Activated CD4-positive, alpha-beta T cell treated with anti-CD3 and anti-CD28 coated beads, Interleukin-2, amount 10 ng/mL, durations not matched to agents 7 days and 5 days (primary cell): ENCODE data around the gene ARHGAP26. TPM values are rescaled to one million over a fixed set of nuclear protein-coding genes. Genes with fewer than 3 reads are reported as not detected.
"Not testable (repeated sequence)": the region's sequence is repeated elsewhere in the genome, so short reads cannot be mapped to it uniquely, and the experiment has no call there.

Experiments used
- CTCF ChIA-PET: fragments of 350-600 bp; sonication (Branson Sonifier 250); formaldehyde crosslinking; loops from one replicate; lab custom pipeline; 2021; ENCODE audit warnings: antibody characterized with exemption; lab: Charles Lee
- POLR2A ChIA-PET: fragments of 350-600 bp; sonication (Branson Sonifier 250); formaldehyde crosslinking; loops from one replicate; lab custom pipeline; 2021; ENCODE audit warnings: antibody characterized with exemption; lab: Charles Lee
- DNase-seq: peaks from one replicate; pipeline ENCODE4 v3.0.0-alpha.2; 2020
- H3K27ac Mint-ChIP-seq: one replicate; pipeline ENCODE4 v1.8.0; 2021; ENCODE audit warnings: mild to moderate bottlenecking, moderate library complexity, mixed read lengths
- H3K27me3 Mint-ChIP-seq: one replicate; pipeline ENCODE4 v1.8.0; 2021; ENCODE audit warnings: mixed read lengths
- H3K36me3 Mint-ChIP-seq: one replicate; pipeline ENCODE4 v1.8.0; 2021; ENCODE audit warnings: low read depth, mixed read lengths
- H3K4me1 Mint-ChIP-seq: one replicate; pipeline ENCODE4 v1.8.0; 2021; ENCODE audit warnings: mixed read lengths
- H3K4me3 Mint-ChIP-seq: one replicate; pipeline ENCODE4 v1.8.0; 2021; ENCODE audit warnings: mild to moderate bottlenecking, moderate library complexity, mixed read lengths
- H3K9me3 Mint-ChIP-seq: one replicate; pipeline ENCODE4 v1.8.0; 2021; ENCODE audit warnings: mixed read lengths
- total RNA-seq, 2 experiments: library from RNA; stranded (reverse); gene quantifications; one replicate each; pipeline ENCODE4 v1.2.3, GENCODE V29; 2021

The ARHGAP26 gene
- total RNA-seq, 2 experiments from 2014 or later = 21.0 to 21.5 TPM

- H3K4me1 Mint-ChIP-seq, POLR2A ChIA-PET, H3K36me3 Mint-ChIP-seq, H3K4me3 Mint-ChIP-seq, CTCF ChIA-PET, H3K27ac Mint-ChIP-seq, H3K27me3 Mint-ChIP-seq, DNase-seq, H3K9me3 Mint-ChIP-seq: not testable (repeated sequence)
These were observed 324.4 kb downstream of the ARHGAP26 start for GRCh38 chr5:143094608-143095007.

GRCh38 chr5:143101121-143101520, 330.9 kb downstream of the ARHGAP26 start:
- H3K9me3 Mint-ChIP-seq = no peaks in the 10 kb centered on the region
- POLR2A ChIA-PET = no interaction called here
- peak; percentile 22 for DNase-seq

DNA sequence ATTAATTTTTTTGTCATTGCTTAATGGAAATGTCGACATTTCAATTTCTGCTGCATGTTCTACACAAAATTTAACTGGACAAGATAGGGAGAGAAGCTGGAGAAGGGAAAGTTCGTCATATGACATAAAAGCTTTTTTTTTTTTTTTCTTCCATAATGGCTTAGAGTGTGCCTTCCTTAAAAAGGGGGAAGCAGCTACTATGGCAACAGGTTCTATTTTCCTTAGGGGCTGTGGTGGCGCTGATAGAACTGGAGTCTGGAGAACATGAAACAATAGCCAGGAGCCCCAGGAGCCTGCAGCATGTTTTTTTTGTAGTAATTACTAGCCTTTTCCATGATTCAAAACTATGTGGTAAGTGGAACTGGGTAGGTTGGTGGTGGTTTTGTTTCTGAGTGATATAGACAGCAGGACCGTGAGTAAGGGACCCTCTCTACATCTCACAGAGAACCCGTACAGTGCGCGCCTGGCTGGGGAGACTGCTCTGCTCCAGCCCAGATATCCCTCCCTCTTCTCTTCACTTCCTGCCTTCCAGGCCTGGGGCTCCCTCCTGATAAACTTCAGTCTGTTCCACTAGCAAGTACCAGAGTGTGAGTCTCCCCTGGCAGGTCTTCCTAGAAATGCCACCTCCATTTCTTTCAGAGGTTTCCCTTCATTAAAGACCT, 331.7 kb downstream of the ARHGAP26 start:
- H3K27me3 Mint-ChIP-seq = no peaks in the 10 kb centered on the region
- H3K9me3 Mint-ChIP-seq = no peaks in the 10 kb centered on the region
- DNase-seq = no peak
- ChIA-PET POLR2A (no interaction called here), CTCF (interaction anchor here (0.8 to 1.5 kb wide), 5 partner anchors 10 to 656 kb away, joined by 3 read pairs; no protein-coding TSS in a partner anchor)
- peaks cover 33% of the 10 kb centered on the region for H3K4me1 Mint-ChIP-seq
- H3K27ac Mint-ChIP-seq = peak overlapping the region; percentile 84
- H3K4me3 Mint-ChIP-seq = no peak overlapping the region
- H3K36me3 Mint-ChIP-seq = peaks cover 15% of the 10 kb centered on the region

More at GRCh38 chr5:143101121-143101520, 330.9 kb downstream of the ARHGAP26 start:
- H3K4me3 Mint-ChIP-seq = peak overlapping the region; percentile 36
- H3K27me3 Mint-ChIP-seq = no peaks in the 10 kb centered on the region
- CTCF ChIA-PET = interaction anchor here (1.0 to 1.5 kb wide), 3 partner anchors 17 to 55 kb away, joined by 3 read pairs; no protein-coding TSS in a partner anchor
- peaks cover 15% of the 10 kb centered on the region for H3K36me3 Mint-ChIP-seq
- H3K27ac Mint-ChIP-seq = peak overlapping the region; percentile 84
- peaks cover 33% of the 10 kb centered on the region for H3K4me1 Mint-ChIP-seq

- no peak for DNase-seq
- ChIA-PET CTCF (interaction anchor here (0.8 to 1.0 kb wide), 2 partner anchors 10 to 656 kb away, joined by 3 read pairs; no protein-coding TSS in a partner anchor), POLR2A (no interaction called here)
- peaks cover 15% of the 10 kb centered on the region for H3K36me3 Mint-ChIP-seq
- H3K27me3 Mint-ChIP-seq = no peaks in the 10 kb centered on the region
- peaks cover 33% of the 10 kb centered on the region for H3K4me1 Mint-ChIP-seq
- H3K27ac Mint-ChIP-seq = peak overlapping the region; percentile 36
- no peaks in the 10 kb centered on the region for H3K9me3 Mint-ChIP-seq
- H3K4me3 Mint-ChIP-seq = no peak overlapping the region
These were observed 332.2 kb downstream of the ARHGAP26 start for GRCh38 chr5:143102411-143102810.

DNA sequence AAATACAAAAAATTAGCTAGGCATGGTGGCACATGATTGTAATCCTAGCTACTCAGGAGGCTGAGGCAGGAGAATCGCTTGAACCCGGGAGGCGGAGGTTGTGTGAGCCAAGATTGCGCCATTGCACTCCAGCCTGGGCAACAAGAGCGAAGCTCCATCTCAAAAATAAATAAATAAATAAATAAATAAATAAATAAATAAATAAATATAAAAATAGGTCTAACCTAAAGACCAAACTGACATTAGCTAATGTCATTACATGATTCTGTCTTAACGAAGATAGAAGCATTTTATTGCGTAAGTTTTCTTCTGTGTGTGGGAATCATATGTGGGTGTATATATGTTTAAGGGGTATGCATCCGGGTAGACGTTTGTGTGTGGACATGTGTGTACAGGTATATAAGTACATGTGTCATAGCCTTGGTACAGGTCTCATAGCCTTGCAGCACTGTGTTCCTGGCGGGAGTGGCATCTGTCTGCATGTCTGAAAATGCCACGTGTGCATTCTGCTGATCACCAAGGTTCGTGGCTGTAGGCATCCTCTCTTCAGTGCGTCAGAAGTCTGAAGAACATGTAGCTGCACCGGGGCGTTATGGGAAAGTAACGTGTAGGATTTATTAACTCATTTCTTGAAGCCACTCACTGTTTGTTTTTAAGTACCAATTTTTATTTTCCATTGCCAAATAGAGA, 335.2 kb downstream of the ARHGAP26 start:
- no peak for DNase-seq
- POLR2A ChIA-PET = no interaction called here
- no peaks in the 10 kb centered on the region for H3K9me3 Mint-ChIP-seq

DNA sequence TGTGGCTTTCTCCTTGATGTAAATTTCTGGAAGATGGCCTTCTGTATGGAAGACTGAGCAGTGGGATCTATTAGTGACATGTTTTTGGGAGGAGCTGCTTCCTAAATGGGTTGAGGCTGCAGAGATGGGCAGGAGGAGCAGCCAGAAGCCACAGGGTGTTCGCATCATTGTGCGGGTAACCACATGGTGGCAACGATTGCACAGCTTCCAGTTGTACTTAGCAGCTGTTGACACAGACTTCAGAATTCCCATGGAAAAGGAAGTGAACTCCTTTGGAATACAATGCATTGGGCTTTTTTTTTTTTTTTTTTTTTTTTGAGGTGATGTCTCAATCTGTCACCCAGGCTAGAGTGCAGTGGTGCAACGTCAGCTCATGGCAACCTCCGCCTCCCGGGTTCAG, 336.0 kb downstream of the ARHGAP26 start:
- Mint-ChIP-seq H3K36me3 (peaks cover 12% of the 10 kb centered on the region), H3K27me3 (no peaks in the 10 kb centered on the region), H3K27ac (no peak overlapping the region), H3K9me3 (no peaks in the 10 kb centered on the region), H3K4me3 (no peak overlapping the region), H3K4me1 (peaks cover 19% of the 10 kb centered on the region)
- no peak for DNase-seq
- POLR2A ChIA-PET = no interaction called here
- CTCF ChIA-PET = interaction anchor here (0.7 kb wide), 1 partner anchor 14 kb away, joined by 3 read pairs; no protein-coding TSS in a partner anchor

More for the DNA sequence above, 335.2 kb downstream of the ARHGAP26 start:
- no peak overlapping the region for H3K27ac Mint-ChIP-seq
- H3K4me1 Mint-ChIP-seq = peaks cover 27% of the 10 kb centered on the region
- peaks cover 12% of the 10 kb centered on the region for H3K36me3 Mint-ChIP-seq
- CTCF ChIA-PET = interaction anchor here (0.7 to 0.8 kb wide), 2 partner anchors 56 to 102 kb away, joined by 4 to 5 read pairs; no protein-coding TSS in a partner anchor
- H3K27me3 Mint-ChIP-seq = no peaks in the 10 kb centered on the region
- no peak overlapping the region for H3K4me3 Mint-ChIP-seq

DNA sequence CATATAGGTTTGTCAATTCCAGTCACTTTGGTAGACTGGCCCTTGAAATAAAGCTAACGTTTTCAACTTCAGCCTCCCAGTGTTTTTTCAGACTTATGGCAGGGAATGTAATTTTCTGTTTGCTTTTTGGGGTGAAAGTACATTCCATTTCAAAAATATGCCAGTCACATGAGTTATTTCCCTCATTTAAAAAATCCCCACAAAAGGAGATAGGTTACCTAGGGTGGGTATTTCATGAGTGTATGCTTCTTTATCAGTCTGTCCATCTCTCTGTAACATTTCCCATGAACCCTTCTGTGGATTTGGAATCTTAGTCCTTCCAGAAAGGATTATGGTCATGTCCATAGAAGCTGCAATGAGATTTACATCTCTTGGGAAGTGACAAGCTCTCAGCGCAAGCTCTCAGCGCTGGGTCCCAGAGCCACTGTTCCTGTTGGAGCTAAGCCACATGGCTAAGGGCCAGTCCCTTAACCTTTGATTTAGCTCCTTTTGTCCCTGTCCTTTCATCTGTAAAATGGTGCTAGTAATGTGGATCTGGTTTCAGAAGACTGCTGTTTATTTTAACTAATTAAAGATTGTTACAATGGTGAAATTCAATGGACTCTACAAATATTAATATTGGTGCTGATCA, 338.4 kb downstream of the ARHGAP26 start:
- Mint-ChIP-seq H3K4me3 (no peak overlapping the region), H3K4me1 (peaks cover 6% of the 10 kb centered on the region), H3K9me3 (no peaks in the 10 kb centered on the region), H3K27me3 (no peaks in the 10 kb centered on the region), H3K27ac (no peak overlapping the region), H3K36me3 (peaks cover 3% of the 10 kb centered on the region)
- CTCF ChIA-PET = interaction anchor here (0.7 to 1.5 kb wide), 3 partner anchors 11 to 242 kb away, joined by 3 read pairs; no protein-coding TSS in a partner anchor
- POLR2A ChIA-PET = no interaction called here
- DNase-seq = no peak

DNA sequence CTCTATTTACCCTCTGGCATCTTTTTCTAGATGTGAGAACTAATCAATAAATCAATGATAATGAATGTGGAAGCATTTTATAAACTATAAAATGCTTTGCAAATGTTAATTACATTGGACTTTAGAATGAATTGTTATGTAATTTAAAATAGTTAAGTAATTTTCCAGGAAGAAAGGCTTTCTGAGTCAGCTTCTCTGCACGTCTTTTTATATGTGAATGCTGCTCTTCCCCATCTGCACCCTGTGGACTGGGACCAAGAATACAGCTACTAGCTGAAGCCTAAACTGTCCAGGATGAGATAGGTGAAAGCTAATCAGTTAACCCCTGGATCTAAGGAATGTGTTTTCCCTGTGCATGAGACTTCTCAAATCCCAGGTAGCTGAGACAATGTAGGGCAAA, 340.4 kb downstream of the ARHGAP26 start:
- no peaks in the 10 kb centered on the region for H3K27me3 Mint-ChIP-seq
- no peak for DNase-seq
- ChIA-PET CTCF (interaction anchor here (1.4 to 2.4 kb wide), 2 partner anchors 10 to 46 kb away, joined by 3 to 9 read pairs; no protein-coding TSS in a partner anchor), POLR2A (no interaction called here)
- H3K4me1 Mint-ChIP-seq = peaks cover 5% of the 10 kb centered on the region
- H3K4me3 Mint-ChIP-seq = no peak overlapping the region
- H3K36me3 Mint-ChIP-seq = peaks cover 2% of the 10 kb centered on the region
- no peak overlapping the region for H3K27ac Mint-ChIP-seq
- no peaks in the 10 kb centered on the region for H3K9me3 Mint-ChIP-seq

GRCh38 chr5:143111799-143112198, 341.6 kb downstream of the ARHGAP26 start:
- DNase-seq = no peak
- ChIA-PET CTCF (interaction anchor here (0.7 to 2.4 kb wide), 4 partner anchors 8 to 18 kb away, joined by 3 to 9 read pairs (median 3); no protein-coding TSS in a partner anchor), POLR2A (no interaction called here)
- Mint-ChIP-seq H3K36me3 (no peaks in the 10 kb centered on the region), H3K9me3 (no peaks in the 10 kb centered on the region), H3K27ac (no peak overlapping the region), H3K4me1 (no peaks in the 10 kb centered on the region), H3K27me3 (no peaks in the 10 kb centered on the region), H3K4me3 (no peak overlapping the region)

DNA sequence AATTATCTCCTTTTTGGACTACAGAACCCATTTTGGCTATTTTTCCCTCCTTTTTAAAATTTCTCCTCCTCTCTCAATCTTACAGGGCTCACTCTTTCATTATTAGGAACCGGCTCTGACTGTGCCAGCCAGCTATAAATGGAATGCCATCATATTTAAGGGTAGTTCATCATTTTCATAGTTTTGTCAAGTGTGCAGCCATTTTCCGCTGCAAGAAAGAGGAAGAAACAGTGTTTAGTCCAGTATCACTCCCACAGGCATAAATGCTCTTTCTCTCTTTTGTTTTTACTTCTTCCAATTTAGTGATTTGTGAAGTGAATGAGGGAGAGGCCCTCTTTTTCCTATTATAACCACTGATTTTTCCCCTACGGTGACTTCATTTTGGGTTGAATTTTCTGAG, 343.3 kb downstream of the ARHGAP26 start:
- Mint-ChIP-seq H3K4me3 (no peak overlapping the region), H3K27ac (no peak overlapping the region), H3K27me3 (no peaks in the 10 kb centered on the region), H3K4me1 (no peaks in the 10 kb centered on the region), H3K9me3 (no peaks in the 10 kb centered on the region), H3K36me3 (no peaks in the 10 kb centered on the region)
- no peak for DNase-seq
- ChIA-PET POLR2A (no interaction called here), CTCF (interaction anchor here (0.8 to 1.2 kb wide), 3 partner anchors 15 to 49 kb away, joined by 3 to 4 read pairs (median 3); no protein-coding TSS in a partner anchor)

DNA sequence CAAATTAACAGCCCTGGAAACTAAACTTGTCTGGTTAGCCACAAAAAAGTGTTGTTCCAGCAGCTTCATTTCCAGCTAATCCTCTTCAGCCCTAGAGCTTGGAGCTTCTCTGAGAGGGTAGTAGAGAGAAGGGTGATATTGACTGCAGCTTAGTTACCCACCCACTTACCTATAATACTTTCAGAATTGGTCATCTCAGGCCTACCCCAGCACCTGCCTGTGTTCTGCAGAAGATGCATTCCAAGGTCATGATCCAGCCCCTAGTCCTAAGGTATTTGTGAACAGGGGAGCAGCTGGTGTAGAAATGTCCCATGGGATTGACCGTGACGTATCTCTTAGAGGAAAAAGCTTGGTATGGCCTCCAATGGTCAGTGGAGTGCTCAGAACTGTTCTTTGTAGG, 344.3 kb downstream of the ARHGAP26 start:
- no peaks in the 10 kb centered on the region for H3K36me3 Mint-ChIP-seq
- H3K4me3 Mint-ChIP-seq = no peak overlapping the region
- no peaks in the 10 kb centered on the region for H3K27me3 Mint-ChIP-seq
- no peak overlapping the region for H3K27ac Mint-ChIP-seq
- DNase-seq = no peak
- H3K4me1 Mint-ChIP-seq = peaks cover 3% of the 10 kb centered on the region
- H3K9me3 Mint-ChIP-seq = no peaks in the 10 kb centered on the region
- CTCF ChIA-PET = interaction anchor here (0.9 to 1.2 kb wide), 2 partner anchors 14 to 98 kb away, joined by 3 read pairs; no protein-coding TSS in a partner anchor
- POLR2A ChIA-PET = no interaction called here

DNA sequence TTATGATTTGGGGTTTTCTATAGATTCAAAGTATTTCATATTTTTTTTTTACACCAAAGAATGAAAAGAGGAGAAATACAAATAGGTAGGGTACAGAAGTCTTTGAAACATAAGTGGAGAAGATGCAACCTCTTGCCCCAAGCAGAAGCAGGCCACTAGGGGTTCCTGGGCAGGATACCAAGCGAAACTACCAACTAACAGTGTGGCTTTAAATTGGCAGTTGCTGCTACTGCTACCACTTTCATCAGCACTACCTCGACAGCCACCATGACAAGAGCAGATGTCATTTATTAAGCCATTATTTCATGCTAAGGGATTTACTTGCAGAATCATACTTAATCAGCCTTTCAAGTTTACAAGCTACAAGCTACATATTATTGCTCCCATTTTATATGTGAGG, 345.2 kb downstream of the ARHGAP26 start:
- no peak overlapping the region for H3K4me3 Mint-ChIP-seq
- no peaks in the 10 kb centered on the region for H3K27me3 Mint-ChIP-seq
- POLR2A ChIA-PET = no interaction called here
- H3K27ac Mint-ChIP-seq = no peak overlapping the region
- H3K4me1 Mint-ChIP-seq = peaks cover 3% of the 10 kb centered on the region
- no peaks in the 10 kb centered on the region for H3K9me3 Mint-ChIP-seq
- no peaks in the 10 kb centered on the region for H3K36me3 Mint-ChIP-seq
- CTCF ChIA-PET = no interaction called here
- no peak for DNase-seq
